ENCODE measurements around the gene CST7. TPM values are rescaled to one million over a fixed set of nuclear protein-coding genes. Genes with fewer than 3 reads are reported as not detected.

CST7 gene
- total and polyA plus RNA-seq, 2 experiments from 2014 or later, result not detected

DNA sequence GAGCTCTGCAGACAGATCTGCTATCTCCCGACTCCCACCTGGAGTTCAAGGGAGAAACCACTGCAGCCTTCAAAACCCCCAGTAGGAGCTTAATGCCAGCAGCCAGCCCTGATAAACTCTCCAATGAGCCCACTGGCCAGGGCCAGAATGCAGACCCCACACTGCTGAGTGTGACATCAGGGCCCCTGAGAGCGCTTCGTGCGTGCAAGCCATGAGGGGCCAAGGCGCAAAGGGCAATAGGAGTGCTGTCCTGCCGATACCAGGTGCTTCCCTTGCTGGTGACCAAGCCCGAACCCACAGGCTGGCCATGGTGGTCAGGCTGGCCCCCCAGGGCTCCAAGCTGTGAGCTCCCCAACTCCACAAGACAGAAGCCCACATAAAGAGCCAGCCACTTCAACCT is 33.2 kb upstream of the CST7 start (continued):
- TF ChIP-seq, protein P1, sequence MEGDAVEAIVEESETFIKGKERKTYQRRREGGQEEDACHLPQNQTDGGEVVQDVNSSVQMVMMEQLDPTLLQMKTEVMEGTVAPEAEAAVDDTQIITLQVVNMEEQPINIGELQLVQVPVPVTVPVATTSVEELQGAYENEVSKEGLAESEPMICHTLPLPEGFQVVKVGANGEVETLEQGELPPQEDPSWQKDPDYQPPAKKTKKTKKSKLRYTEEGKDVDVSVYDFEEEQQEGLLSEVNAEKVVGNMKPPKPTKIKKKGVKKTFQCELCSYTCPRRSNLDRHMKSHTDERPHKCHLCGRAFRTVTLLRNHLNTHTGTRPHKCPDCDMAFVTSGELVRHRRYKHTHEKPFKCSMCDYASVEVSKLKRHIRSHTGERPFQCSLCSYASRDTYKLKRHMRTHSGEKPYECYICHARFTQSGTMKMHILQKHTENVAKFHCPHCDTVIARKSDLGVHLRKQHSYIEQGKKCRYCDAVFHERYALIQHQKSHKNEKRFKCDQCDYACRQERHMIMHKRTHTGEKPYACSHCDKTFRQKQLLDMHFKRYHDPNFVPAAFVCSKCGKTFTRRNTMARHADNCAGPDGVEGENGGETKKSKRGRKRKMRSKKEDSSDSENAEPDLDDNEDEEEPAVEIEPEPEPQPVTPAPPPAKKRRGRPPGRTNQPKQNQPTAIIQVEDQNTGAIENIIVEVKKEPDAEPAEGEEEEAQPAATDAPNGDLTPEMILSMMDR (conservative IDR thresholded peaks at IDR 0.05; ENCODE audit: low read depth in 2 of 2), result no peak
- TF ChIP-seq ZNF114 (CRISPR knock-in tag; IDR thresholded peaks at IDR 0.05) (no peak), ZNF331 (CRISPR knock-in tag; IDR thresholded peaks at IDR 0.05; ENCODE audit: low read depth) (no peak), STAT1 (IDR thresholded peaks at IDR 0.05; ENCODE audit: unreplicated experiment) (no peak), CREB1 (CRISPR knock-in tag; IDR thresholded peaks at IDR 0.05; ENCODE audit: low read depth) (no peak), POLR2AphosphoS5 (IDR thresholded peaks at IDR 0.05; ENCODE audit: low read depth) (no peak), JUNB (IDR thresholded peaks at IDR 0.05; ENCODE audit: unreplicated experiment) (no peak), NANOG (IDR thresholded peaks at IDR 0.05; ENCODE audit: borderline replicate concordance) (no peak), EZH2phosphoT487 (IDR thresholded peaks at IDR 0.05; ENCODE audit: unreplicated experiment) (no peak)
- TF ChIP-seq, protein P2, sequence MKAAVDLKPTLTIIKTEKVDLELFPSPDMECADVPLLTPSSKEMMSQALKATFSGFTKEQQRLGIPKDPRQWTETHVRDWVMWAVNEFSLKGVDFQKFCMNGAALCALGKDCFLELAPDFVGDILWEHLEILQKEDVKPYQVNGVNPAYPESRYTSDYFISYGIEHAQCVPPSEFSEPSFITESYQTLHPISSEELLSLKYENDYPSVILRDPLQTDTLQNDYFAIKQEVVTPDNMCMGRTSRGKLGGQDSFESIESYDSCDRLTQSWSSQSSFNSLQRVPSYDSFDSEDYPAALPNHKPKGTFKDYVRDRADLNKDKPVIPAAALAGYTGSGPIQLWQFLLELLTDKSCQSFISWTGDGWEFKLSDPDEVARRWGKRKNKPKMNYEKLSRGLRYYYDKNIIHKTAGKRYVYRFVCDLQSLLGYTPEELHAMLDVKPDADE (IDR thresholded peaks at IDR 0.05), result no peak

DNA sequence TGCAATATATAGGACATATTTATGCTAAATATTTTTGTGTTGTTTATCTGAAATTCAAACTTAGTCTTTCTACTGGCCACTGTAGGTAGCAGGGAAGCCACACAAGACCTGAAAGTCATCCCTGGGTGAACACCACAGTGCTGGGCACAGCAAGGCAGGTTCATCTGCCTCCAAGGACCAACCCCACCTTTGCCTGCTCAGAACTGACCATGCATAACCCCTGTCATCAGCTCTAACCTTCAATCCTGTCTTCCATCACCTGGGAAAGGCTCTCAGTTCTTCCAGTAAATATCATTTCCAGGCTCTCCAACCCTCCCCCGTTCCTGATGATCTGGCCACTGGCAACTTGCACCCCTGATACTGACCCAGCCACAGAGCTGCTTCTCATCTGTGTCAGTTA is 32.7 kb upstream of the CST7 start:
- ATAC-seq (no peak), DNase-seq (ENCODE audit: low spot score) (no peak)
- Mint-ChIP-seq H3K27me3 (ENCODE audit: insufficient read depth, low read depth, poor library complexity) (peaks cover 5% of the 10 kb centered on the region), H3K4me1 (peaks cover 9% of the 10 kb centered on the region), H3K36me3 (ENCODE audit: low read depth) (peaks cover 10% of the 10 kb centered on the region), H3K4me3 (no peak overlapping the region), H3K9me3 (peaks cover 16% of the 10 kb centered on the region), H3K27ac (no peak overlapping the region)
- Histone ChIP-seq H3K4me1 (ENCODE audit: insufficient read depth) (no peaks in the 10 kb centered on the region), H3K36me3 (ENCODE audit: insufficient read depth) (no peaks in the 10 kb centered on the region), H3K79me2 (replicated peaks; ENCODE audit: insufficient read depth) (no peaks in the 10 kb centered on the region), H3K4me2 (no peak overlapping the region), H3K27ac (ENCODE audit: low read depth) (no peak overlapping the region), H4K20me1 (replicated peaks; ENCODE audit: insufficient read depth) (no peaks in the 10 kb centered on the region), H3K27me3 (ENCODE audit: insufficient read depth) (no peaks in the 10 kb centered on the region), H3K4me3 (no peak overlapping the region), H3K9me2 (ENCODE audit: insufficient read depth) (no peaks in the 10 kb centered on the region), H3F3A (replicated peaks; ENCODE audit: low read depth) (no peaks in the 10 kb centered on the region), H2AFZ (no peak overlapping the region)
- TF ChIP-seq ZNF114 (CRISPR knock-in tag; IDR thresholded peaks at IDR 0.05), result no peak
- TF ChIP-seq NANOG (IDR thresholded peaks at IDR 0.05; ENCODE audit: borderline replicate concordance), result no peak
- TF ChIP-seq ZNF331 (CRISPR knock-in tag; IDR thresholded peaks at IDR 0.05; ENCODE audit: low read depth), result no peak
- TF ChIP-seq, protein P2 (IDR thresholded peaks at IDR 0.05), result no peak
- TF ChIP-seq, protein P1 (conservative IDR thresholded peaks at IDR 0.05; ENCODE audit: low read depth in 2 of 2), result no peak
- no peak for TF ChIP-seq CREB1 (CRISPR knock-in tag; IDR thresholded peaks at IDR 0.05; ENCODE audit: low read depth)
- TF ChIP-seq STAT1 (IDR thresholded peaks at IDR 0.05; ENCODE audit: unreplicated experiment), result no peak
- no peak for TF ChIP-seq EZH2phosphoT487 (IDR thresholded peaks at IDR 0.05; ENCODE audit: unreplicated experiment)
- TF ChIP-seq EZH2 (IDR thresholded peaks at IDR 0.05; ENCODE audit: low read depth, unreplicated experiment), result no peak
- TF ChIP-seq, protein P3, sequence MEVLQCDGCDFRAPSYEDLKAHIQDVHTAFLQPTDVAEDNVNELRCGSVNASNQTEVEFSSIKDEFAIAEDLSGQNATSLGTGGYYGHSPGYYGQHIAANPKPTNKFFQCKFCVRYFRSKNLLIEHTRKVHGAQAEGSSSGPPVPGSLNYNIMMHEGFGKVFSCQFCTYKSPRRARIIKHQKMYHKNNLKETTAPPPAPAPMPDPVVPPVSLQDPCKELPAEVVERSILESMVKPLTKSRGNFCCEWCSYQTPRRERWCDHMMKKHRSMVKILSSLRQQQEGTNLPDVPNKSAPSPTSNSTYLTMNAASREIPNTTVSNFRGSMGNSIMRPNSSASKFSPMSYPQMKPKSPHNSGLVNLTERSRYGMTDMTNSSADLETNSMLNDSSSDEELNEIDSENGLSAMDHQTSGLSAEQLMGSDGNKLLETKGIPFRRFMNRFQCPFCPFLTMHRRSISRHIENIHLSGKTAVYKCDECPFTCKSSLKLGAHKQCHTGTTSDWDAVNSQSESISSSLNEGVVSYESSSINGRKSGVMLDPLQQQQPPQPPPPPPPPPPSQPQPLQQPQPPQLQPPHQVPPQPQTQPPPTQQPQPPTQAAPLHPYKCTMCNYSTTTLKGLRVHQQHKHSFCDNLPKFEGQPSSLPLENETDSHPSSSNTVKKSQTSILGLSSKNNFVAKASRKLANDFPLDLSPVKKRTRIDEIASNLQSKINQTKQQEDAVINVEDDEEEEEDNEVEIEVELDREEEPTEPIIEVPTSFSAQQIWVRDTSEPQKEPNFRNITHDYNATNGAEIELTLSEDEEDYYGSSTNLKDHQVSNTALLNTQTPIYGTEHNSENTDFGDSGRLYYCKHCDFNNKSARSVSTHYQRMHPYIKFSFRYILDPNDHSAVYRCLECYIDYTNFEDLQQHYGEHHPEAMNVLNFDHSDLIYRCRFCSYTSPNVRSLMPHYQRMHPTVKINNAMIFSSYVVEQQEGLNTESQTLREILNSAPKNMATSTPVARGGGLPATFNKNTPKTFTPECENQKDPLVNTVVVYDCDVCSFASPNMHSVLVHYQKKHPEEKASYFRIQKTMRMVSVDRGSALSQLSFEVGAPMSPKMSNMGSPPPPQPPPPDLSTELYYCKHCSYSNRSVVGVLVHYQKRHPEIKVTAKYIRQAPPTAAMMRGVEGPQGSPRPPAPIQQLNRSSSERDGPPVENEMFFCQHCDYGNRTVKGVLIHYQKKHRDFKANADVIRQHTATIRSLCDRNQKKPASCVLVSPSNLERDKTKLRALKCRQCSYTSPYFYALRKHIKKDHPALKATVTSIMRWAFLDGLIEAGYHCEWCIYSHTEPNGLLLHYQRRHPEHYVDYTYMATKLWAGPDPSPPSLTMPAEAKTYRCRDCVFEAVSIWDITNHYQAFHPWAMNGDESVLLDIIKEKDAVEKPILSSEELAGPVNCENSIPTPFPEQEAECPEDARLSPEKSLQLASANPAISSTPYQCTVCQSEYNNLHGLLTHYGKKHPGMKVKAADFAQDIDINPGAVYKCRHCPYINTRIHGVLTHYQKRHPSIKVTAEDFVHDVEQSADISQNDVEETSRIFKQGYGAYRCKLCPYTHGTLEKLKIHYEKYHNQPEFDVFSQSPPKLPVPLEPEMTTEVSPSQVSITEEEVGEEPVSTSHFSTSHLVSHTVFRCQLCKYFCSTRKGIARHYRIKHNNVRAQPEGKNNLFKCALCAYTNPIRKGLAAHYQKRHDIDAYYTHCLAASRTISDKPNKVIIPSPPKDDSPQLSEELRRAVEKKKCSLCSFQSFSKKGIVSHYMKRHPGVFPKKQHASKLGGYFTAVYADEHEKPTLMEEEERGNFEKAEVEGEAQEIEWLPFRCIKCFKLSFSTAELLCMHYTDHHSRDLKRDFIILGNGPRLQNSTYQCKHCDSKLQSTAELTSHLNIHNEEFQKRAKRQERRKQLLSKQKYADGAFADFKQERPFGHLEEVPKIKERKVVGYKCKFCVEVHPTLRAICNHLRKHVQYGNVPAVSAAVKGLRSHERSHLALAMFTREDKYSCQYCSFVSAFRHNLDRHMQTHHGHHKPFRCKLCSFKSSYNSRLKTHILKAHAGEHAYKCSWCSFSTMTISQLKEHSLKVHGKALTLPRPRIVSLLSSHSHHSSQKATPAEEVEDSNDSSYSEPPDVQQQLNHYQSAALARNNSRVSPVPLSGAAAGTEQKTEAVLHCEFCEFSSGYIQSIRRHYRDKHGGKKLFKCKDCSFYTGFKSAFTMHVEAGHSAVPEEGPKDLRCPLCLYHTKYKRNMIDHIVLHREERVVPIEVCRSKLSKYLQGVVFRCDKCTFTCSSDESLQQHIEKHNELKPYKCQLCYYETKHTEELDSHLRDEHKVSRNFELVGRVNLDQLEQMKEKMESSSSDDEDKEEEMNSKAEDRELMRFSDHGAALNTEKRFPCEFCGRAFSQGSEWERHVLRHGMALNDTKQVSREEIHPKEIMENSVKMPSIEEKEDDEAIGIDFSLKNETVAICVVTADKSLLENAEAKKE (CRISPR knock-in tag; IDR thresholded peaks at IDR 0.05), result no peak
